NCI-H2029 treated with DMSO at 0.1 percent for 48 hours (cell line): ENCODE measurements around the gene DMRT2.

Experiments
- DNase-seq: peaks from one replicate; lab custom pipeline; 2025; lab: John Stamatoyannopoulos, UW

The DMRT2 gene

DNA sequence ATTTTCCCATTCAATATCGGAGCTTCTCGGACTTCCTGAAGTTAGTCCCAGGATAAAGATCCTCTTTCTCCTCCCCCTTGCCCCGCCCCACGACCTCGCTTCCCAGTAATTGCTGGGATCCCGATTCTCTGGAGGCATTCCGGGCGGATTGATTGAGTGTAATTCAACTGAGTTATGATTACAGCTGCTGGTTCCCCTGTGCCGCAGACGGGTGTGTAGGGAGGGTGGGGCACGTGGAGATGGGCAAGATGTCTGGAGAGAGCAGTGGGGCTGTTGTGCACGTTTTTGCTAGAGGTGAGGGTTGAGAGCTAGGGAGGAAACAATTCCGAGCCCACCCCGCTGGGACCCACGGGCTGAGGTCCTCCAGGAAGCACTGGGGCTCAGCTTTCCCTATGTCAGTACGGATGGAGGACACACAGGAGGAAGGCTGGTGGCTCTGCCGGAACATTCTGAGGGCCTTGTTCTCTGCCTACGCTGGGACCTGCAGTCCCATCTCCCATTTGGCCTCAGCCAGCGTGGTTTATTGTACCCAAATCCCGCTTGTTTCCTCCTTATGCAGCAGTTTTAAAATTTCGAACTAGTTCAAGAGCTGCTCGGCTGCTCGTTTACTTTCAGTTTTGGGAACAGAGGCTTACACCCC, 2.4 kb upstream of the DMRT2 start:
- no peak for DNase-seq

DNA sequence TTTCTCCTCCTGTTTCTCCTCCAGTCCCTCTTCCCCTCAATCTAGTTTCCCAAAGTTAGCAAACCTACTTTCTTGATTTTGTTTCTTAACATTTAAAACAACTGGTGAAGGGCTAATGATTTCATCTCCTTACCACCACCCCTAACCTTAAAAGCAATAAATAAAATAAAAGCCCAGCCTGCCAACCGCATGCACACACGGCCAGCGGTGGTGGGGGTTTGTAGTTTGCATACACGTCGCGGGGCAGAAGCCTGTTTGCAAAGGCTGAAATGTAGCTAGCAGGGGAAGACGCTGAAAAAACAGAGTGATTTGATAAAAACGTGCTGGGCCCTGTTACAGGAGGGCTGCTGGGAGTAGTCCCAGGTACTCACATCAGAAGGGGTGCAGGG, 1.9 kb upstream of the DMRT2 start:
- DNase-seq, result no peak

- no peak for DNase-seq
Measured at GRCh38 chr9:1048811-1049210, 1.3 kb upstream of the DMRT2 start.

DNA sequence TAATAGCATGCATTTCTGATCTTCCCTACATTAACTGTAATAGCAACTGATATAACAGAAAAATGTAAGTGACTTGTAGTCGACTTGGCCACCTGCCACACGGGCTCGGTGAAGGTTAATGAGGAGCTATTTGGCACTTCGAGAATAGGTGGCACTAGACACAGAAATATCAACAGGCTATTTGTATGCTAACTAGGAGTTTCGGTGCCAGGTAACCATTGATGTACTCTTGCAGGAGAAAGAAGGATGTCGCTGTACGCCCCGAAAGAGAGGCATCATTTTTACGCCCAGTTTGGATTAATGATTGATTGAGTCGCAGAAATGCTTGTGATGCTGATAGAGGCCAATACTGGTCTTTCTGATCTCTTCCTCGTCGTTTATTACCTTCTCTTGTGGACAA, 516 bp upstream of the DMRT2 start:
- DNase-seq, result peak; percentile 21

GRCh38 chr9:1051210-1051583, 1.0 kb downstream of the DMRT2 start:
- DNase-seq, result no peak

- peak; percentile 3 for DNase-seq
Measured at GRCh38 chr9:1051584-1052275, 1.6 kb downstream of the DMRT2 start.

- no peak for DNase-seq
Measured at GRCh38 chr9:1052365-1053281, 2.5 kb downstream of the DMRT2 start.

DNA sequence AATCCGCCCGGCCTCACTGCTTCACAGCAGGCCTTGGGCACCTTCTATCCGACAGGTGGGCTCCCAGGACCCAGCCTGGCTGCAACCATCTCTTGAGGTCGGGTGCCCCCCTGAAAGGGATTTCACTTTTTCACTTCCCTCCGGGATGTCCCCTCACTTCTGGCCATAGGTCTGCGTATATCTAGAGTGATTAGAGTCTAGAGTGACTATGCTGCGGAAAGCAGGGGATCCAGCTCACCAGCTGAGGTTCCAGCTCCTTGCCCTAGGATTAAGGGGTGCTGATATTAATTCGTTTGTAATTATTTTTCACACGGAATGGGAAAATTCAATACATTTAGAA, 3.1 kb downstream of the DMRT2 start:
- DNase-seq, result no peak

DNA sequence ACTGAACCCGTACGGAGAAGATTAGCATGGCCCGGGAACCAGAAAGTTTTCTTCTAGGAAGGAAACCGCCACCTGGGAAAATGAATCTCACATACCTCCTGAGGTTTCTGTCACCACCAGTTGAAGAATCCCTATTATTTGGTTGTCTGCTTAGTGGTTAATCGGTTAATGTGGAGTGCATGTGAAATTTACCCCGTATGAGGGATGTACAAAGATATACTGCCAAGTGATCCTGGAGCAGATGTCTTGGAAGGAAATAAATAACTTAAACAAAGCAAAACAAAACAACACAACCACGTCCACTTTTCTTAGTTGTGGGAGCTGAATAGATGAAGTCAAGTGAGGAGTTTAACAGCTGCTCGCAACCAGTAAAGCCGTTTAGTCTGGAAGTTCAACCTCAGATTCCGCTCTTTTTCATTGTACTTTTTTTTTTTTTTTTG, 3.8 kb downstream of the DMRT2 start:
- DNase-seq, result no peak

DNA sequence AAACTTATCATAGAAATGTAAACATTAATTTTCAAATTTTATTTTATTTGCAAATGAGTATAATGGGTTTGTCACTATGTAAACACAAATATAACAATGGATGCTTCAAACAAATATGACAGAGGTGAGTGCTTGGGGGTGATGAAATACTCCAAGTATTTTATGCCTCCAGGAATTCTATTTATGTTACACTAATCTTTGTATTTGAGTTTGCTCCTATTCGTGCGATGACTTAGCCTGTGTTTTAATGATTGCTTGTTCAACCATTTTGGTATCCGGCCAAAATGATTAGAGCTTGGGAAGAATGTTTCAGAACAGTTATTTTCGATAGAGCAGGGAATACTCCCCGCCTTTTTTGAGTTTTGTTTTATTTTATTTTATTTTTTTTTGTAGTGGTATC, 5.0 kb downstream of the DMRT2 start:
- DNase-seq, result no peak

- no peak for DNase-seq
Measured at GRCh38 chr9:1057910-1058309, 7.8 kb downstream of the DMRT2 start.

DNA sequence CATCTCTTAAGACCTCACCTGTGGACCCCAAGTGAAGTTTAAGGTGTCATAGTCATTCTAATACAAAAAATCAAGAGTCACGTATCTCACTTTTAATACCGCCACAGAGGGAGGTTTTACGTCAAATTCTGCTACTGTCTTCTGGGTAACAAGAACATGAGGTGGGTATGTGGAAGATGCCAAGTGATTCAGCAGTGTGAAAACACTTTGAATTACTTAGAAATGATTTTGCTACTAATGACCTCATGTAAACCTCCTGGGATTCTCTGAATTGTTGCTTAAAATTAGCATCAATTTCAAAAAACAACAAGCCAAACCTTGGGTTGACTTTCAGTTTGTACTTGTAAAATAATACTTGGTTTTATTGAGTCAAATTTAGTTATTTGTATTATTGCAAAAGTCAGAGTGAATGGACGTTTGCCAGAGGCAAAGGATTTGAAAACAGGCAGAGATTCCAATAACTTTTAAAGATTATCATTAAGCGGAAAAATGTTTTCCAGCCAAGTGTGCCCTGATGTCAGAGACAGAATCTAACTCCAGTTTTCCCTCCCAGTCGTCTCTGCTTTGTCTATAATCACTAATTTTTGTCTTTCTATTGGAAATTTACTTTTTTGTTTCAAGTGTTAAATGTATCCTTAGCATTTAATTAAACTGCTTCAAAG, 8.8 kb downstream of the DMRT2 start:
- DNase-seq, result no peak

DNA sequence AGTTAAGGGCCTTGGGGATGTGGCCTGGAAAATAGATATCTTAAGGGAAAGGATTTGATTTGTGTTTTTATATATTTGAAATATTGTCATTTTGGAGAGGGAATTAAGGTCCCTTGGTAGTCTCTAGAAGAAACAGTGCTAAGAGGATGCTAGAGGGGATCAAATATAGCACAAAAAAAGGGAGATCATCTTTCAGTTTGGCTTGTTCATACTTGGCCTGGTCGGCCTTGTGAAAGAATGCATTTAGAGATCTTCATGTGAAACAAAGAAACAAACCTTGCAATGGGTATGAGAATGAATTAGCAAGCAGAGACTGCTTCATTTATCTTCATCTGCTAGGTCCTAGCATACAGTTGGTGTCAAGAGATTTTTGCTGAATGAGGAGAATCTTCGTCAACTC, 15.0 kb downstream of the DMRT2 start:
- DNase-seq, result no peak

DNA sequence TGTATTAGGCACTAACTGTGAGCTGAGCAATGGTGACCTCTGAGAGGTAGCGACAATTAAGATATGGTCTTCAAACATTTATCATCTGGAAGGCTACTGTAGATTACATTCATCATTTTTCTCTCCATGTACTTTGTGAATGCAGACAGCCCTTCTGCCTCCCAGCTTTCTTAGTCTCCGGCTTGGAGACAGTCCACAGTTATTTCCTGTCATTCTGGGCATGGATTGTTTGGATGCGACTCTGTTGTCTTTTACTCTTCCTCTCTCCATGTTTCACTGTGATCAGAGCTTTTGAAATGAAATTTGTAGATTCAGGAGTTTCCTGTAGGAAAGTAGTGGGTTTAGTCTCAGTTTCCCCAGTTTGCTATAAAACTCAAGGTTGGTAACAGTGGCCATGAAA, 20.5 kb downstream of the DMRT2 start:
- DNase-seq, result no peak

DNA sequence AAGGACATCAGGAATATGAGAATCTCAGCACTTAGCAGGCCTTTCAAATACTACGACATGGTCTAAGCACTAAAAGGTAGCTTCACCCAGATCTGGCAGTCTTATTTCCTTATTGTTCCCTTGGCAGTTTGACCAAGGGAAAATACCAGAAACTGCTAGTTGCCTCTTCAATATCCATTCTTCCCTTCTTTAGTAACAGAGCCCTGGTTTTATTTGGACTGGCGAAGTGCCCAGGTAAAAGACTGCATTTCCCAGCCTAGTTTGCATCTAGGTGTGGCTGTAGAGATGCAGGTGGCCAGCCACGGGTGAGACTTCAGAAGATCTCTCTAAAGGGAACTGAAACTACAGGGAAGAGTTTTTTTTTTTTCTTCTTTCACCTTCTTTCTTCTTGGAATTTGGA, 21.6 kb downstream of the DMRT2 start:
- peak; percentile 65 for DNase-seq

DNA sequence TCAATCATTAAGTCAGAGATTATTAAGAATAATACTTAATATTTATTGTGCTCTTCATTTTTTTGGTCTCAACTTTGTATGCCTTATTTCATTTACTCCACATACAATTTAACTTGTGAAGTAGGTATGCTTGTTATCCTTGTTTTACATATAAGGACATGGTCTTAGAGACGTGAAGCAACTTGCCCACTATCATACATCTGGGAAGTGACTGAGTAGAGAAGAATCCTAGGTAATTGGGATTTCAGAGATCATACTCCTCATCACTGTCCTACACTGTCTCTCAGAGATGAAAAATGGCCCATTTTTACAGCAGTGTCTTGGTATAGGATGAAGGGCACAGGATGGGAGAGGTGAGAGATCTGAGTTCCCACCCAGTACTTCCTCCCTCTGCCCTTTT, 23.3 kb downstream of the DMRT2 start:
- DNase-seq, result no peak

DNA sequence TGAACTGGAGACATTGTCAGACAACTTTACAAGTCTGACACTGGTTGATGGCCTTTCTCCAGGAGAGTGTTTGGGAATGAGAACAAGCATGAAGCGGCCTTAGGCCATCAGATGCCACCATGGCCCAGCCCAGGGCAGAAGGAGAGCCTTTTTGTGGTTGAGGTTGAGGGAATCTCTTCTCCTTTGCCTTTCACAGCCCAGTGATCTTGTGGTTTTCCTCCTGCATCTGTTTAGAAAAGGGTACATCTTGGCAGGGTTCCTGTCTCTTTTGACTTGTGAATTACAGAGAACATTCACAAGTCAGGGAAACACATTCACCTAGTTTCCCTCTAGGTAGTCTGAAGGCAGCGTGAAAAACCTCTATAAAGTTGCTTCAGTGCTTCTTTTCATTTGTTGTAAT, 27.5 kb downstream of the DMRT2 start:
- no peak for DNase-seq

- DNase-seq, result no peak
Measured at GRCh38 chr9:1083325-1083913, 33.3 kb downstream of the DMRT2 start.

- DNase-seq, result no peak
Measured at GRCh38 chr9:1085086-1085485, 34.9 kb downstream of the DMRT2 start.

- no peak for DNase-seq
Measured at GRCh38 chr9:1086517-1086916, 36.4 kb downstream of the DMRT2 start.

GRCh38 chr9:1087120-1087881, 37.1 kb downstream of the DMRT2 start:
- DNase-seq, result no peak
